HG03432 (cell line): Measurements from ENCODE around the gene NOX5.

Source experiments
- ATAC-seq: cut with Tn5 transposase; IDR thresholded peaks from one replicate; pipeline ENCODE4 v1.9.1; 2021; ENCODE audit warnings: mild to moderate bottlenecking, moderate library complexity; ENCODE audit not compliant: unreplicated experiment

Gene NOX5

GRCh38 chr15:69096626-69097025, 82.1 kb downstream of the NOX5 start:
- ATAC-seq = no peak

- no peak for ATAC-seq
Measured at GRCh38 chr15:69098771-69099170, 84.3 kb downstream of the NOX5 start.

- ATAC-seq = no peak
Measured at GRCh38 chr15:69099941-69100340, 85.4 kb downstream of the NOX5 start.

GRCh38 chr15:69100821-69101220, 86.3 kb downstream of the NOX5 start:
- ATAC-seq = no peak

- no peak for ATAC-seq
Measured at GRCh38 chr15:69104050-69104750, 89.7 kb downstream of the NOX5 start.

GRCh38 chr15:69105451-69105985, 91.0 kb downstream of the NOX5 start:
- no peak for ATAC-seq

GRCh38 chr15:69107025-69107620, 92.6 kb downstream of the NOX5 start:
- no peak for ATAC-seq
